Neural progenitor cell (in vitro differentiated cells): ENCODE results near the gene C2CD3.

ENCODE experiments used
- EZH2phosphoT487 ChIP-seq: fragments of 200-600 bp; sonication (generic); IDR thresholded peaks from 2 replicates; pipeline ENCODE4 v1.6.1; 2017; ENCODE audit warnings: antibody characterized with exemption
- TF ChIP-seq, protein P1 (sequence below): fragments of 200-600 bp; sonication (generic); IDR thresholded peaks from 2 replicates; pipeline ENCODE4 v1.5.1; 2017; ENCODE audit warnings: antibody characterized with exemption, mild to moderate bottlenecking

DNA sequence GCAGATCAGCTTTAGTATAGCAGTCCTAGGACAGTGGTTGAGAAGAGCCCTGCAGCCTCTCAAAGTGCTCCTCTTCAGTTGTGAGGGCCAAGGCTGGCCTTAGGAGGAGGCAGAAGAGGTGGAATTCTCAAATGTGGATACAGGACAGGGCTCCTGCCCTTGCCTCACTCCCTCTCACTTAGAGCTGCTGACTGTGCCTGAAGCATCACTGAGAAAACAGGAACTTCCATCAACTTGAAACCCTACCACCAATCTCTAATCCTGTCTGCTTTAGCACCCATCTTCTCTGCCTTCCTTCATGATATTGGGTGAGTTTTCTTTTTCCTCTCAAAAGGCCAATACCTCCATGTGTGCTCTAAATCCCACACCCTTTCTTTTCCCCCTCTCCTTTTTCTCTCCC lies 147.5 kb downstream of the C2CD3 start:
- TF ChIP-seq, protein P1, sequence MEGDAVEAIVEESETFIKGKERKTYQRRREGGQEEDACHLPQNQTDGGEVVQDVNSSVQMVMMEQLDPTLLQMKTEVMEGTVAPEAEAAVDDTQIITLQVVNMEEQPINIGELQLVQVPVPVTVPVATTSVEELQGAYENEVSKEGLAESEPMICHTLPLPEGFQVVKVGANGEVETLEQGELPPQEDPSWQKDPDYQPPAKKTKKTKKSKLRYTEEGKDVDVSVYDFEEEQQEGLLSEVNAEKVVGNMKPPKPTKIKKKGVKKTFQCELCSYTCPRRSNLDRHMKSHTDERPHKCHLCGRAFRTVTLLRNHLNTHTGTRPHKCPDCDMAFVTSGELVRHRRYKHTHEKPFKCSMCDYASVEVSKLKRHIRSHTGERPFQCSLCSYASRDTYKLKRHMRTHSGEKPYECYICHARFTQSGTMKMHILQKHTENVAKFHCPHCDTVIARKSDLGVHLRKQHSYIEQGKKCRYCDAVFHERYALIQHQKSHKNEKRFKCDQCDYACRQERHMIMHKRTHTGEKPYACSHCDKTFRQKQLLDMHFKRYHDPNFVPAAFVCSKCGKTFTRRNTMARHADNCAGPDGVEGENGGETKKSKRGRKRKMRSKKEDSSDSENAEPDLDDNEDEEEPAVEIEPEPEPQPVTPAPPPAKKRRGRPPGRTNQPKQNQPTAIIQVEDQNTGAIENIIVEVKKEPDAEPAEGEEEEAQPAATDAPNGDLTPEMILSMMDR = no peak
- TF ChIP-seq EZH2phosphoT487 = no peak
